HG03558 (cell line): ENCODE data around the gene RRP15.

ENCODE experiments used
- ATAC-seq: cut with Tn5 transposase; IDR thresholded peaks from one replicate; pipeline ENCODE4 v1.9.1; 2021; ENCODE audit warnings: moderate number of reproducible peaks; ENCODE audit not compliant: unreplicated experiment; ENCODE audit errors: extremely low read depth

Gene RRP15

DNA sequence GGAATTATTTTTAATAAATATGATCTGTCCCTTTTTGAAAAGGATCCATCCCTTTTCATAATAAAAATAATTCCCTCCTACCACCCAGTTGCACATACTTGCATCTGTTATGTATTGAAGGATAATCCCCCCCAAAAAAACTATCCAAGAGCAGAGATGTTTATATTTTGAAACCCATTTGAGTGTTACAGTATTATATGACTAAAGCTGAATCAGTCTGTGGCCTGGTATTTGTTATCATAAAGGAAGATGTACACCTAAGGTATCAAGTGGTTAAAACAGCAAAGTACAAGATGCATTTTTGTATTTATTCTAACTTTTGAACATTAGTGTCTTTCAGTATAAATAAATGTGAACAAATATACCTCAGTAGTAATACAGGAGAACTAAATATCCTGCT lies 47.3 kb downstream of the RRP15 start:
- ATAC-seq: no peak

- ATAC-seq: no peak
Observed at GRCh38 chr1:218336328-218336727, 51.2 kb downstream of the RRP15 start.

DNA sequence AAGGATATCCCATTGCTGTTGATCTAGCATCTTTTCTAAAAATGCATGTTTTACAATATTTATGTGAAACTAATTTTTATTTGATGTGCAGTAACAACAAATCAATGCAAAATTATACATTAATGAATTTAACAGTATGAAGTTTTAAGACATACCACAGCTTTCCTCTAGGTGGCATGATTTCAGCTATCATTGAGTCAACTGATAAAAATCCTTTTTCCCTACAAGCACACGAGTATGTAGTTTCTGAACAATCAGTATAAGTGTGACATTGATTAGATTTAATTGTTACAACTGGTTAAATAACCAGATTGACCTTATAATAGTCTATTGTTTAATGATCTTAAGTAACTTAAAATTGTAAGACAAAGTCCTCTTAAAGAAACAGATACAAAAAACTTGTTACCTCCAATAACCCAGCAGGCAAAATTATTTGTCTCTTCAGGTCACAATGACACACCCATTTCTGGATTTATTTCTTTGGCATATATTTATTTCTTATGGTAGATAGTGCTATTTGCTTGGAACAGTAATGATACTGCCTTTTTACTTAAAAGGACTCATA lies 54.3 kb downstream of the RRP15 start:
- ATAC-seq: peak; percentile 45

GRCh38 chr1:218341325-218341724 lies 56.2 kb downstream of the RRP15 start:
- no peak for ATAC-seq

GRCh38 chr1:218342091-218342490 lies 57.0 kb downstream of the RRP15 start:
- ATAC-seq: no peak

- peak; percentile 24 for ATAC-seq
Observed at GRCh38 chr1:218344814-218345672, 60.0 kb downstream of the RRP15 start, which contains the start of gene TGFB2. TGFB2 (plus strand) TSS chr1:218345336; CDS start chr1:218346702, 1,366 bp downstream.

GRCh38 chr1:218345673-218346390 lies 60.7 kb downstream of the RRP15 start:
- peak; percentile 36 for ATAC-seq

DNA sequence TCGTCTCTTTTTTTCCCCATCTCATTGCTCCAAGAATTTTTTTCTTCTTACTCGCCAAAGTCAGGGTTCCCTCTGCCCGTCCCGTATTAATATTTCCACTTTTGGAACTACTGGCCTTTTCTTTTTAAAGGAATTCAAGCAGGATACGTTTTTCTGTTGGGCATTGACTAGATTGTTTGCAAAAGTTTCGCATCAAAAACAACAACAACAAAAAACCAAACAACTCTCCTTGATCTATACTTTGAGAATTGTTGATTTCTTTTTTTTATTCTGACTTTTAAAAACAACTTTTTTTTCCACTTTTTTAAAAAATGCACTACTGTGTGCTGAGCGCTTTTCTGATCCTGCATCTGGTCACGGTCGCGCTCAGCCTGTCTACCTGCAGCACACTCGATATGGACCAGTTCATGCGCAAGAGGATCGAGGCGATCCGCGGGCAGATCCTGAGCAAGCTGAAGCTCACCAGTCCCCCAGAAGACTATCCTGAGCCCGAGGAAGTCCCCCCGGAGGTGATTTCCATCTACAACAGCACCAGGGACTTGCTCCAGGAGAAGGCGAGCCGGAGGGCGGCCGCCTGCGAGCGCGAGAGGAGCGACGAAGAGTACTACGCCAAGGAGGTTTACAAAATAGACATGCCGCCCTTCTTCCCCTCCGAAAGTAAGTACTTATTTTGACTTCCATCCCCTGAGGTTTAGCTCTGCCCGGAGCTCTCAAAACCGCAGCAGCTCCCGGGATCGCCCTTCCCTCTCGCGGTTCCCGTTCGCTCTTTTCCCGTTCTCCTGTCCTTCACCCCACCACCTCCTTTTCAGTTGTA lies 61.5 kb downstream of the RRP15 start:
- no peak for ATAC-seq

GRCh38 chr1:218347336-218347722 lies 62.2 kb downstream of the RRP15 start:
- ATAC-seq: no peak

- ATAC-seq: no peak
Observed at GRCh38 chr1:218347723-218348627, 62.9 kb downstream of the RRP15 start.

DNA sequence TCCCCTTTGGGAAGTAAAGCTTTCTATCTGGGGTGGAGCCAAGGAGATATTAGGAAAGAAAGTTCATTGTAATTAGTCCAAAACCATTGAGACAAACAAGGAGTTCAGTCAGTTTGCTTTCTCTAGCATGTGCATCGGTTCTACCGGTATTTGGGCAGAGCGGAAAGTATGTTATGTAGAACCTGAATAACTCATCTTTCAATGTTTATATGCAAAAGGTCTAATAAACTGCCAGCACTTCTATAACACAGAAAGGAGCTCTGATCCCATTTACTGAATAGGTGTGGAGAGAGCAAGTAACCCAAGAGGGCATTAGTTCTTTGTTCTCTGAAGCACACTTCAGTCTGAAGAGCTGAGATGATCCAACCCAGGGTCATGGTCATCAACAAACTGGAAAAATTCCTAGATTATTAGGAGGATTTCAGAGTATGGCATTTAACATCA lies 63.6 kb downstream of the RRP15 start:
- no peak for ATAC-seq

DNA sequence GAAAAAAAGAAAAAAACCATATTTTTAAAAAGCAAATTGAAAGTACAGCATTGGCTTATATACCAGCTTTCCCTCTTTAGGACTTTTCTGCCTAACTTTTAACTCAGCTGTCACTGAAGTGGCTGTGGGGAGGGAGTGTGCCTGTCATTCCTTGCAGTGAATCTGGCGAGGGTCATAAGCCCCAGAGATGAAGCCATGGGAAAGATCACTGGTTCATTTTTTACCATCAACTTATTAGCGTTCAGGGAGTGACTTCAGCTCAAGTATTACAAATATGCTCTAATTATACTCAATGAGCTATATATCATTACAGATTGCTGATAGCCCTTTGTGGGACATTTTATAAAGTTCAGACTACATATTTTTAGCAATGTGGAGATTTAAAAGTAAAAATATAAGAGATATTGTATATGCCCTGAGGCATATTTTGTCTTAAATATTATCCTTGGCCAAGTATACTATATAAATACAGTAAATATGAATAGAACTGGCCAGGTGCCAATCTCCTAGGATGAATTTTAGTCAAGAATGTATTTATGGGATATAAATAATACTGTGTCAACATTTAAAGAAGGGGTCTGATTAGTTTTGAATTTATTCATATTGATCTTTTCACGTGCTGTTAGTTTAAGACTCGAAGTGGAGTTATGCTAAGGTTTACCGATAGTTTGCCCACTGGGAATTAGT lies 64.4 kb downstream of the RRP15 start:
- no peak for ATAC-seq

DNA sequence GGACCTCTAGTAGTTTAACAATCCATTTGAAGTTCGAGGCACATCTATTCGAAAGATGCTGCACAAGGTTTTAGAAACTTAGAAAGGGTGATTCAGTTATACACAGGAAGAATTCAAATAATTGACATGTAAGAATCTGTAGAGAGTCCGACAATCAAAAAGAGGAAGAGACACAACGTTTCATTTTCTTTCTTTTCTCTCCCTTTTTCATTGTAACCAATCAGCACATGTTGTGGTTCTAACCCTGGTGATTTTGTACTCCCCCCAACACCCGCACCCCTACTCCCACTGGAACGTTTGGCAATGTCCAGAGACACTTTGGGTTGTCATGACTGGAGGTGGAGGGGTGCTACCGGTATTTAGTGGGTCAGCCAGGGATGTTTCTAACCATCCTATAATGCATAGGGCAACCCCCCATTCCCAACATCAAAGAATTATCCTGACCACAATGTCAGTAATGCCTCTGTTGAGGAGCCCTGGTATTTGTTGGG lies 65.0 kb downstream of the RRP15 start:
- ATAC-seq: no peak

GRCh38 chr1:218350801-218351266 lies 65.7 kb downstream of the RRP15 start:
- no peak for ATAC-seq

GRCh38 chr1:218351391-218352074 lies 66.4 kb downstream of the RRP15 start:
- ATAC-seq: no peak

DNA sequence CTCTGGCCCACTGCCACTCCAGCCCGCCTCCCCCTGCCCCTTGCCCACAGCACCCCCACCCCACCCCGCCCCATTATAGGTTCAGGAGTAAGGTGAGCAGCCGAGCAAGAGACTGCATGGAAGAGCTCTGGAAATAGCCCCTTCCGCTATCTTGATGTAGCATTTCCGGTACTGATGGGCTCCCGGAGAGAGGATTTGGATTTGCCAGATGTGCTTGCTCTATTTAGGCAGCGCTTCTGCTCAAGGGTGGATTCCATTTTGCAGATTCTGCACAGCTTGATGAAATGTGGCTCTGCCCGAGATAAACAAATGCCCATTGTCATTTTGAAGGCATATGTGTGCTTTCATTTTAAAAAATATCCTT lies 67.0 kb downstream of the RRP15 start:
- no peak for ATAC-seq

GRCh38 chr1:218353656-218354055 lies 68.6 kb downstream of the RRP15 start:
- ATAC-seq: no peak

DNA sequence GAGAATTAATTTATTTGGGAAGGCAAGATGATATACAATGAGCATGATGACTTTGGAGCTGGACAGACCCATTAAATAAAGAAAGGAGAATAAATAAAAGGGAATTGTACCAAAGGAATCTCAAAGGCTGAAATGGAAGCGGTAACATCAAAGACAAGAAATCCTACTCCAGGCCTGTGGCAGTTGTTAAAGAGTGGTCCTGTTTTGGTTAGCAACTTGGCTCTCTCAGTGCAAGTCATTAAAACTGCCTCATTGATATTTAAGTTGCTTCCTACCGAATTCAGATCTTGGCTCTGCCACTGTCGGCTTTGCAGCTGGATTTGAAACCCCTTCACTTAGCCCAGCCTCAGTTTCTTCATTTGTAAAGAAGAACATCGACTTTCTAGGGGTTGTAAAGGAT lies 70.2 kb downstream of the RRP15 start:
- no peak for ATAC-seq
